ENCODE measurements around the gene MRPS6. TPM values are rescaled to one million over a fixed set of nuclear protein-coding genes. Genes with fewer than 3 reads are reported as not detected.

MRPS6 gene
- total RNA-seq, 1 experiment from 2014 or later, result 43.5 TPM

DNA sequence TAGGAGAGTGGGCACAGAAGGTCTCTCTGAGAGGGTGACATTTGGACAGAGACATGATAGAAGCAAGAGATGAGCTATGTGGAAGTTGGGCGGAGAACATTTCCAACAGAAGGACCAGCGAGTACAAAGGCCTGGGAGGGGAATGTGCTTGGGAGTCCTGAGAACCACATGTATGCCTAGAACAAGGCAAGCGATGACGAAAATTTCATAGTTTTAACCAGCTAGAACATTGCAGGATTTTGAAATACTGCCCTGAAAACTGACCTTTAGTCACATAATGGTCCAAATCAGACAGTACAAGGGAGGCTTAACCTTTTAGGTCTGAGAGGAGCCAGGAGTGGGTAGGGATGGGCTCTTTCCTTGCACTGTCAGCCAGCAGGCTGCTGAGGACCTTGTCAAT is 68.0 kb downstream of the MRPS6 start:
- CTCF ChIA-PET, result no interaction called here
- H3K36me3 Mint-ChIP-seq (ENCODE audit: insufficient read depth, unreplicated experiment), result peaks cover 25% of the 10 kb centered on the region
- H3K27ac Mint-ChIP-seq (ENCODE audit: unreplicated experiment), result no peak overlapping the region
- intact Hi-C loops (cut with micrococcal nuclease; ENCODE audit: unreplicated experiment), result no loop called here
- no TSS peak for BruUV-seq (replicated peaks)
- DNase-seq, result no peak
- TF ChIP-seq, protein P1, sequence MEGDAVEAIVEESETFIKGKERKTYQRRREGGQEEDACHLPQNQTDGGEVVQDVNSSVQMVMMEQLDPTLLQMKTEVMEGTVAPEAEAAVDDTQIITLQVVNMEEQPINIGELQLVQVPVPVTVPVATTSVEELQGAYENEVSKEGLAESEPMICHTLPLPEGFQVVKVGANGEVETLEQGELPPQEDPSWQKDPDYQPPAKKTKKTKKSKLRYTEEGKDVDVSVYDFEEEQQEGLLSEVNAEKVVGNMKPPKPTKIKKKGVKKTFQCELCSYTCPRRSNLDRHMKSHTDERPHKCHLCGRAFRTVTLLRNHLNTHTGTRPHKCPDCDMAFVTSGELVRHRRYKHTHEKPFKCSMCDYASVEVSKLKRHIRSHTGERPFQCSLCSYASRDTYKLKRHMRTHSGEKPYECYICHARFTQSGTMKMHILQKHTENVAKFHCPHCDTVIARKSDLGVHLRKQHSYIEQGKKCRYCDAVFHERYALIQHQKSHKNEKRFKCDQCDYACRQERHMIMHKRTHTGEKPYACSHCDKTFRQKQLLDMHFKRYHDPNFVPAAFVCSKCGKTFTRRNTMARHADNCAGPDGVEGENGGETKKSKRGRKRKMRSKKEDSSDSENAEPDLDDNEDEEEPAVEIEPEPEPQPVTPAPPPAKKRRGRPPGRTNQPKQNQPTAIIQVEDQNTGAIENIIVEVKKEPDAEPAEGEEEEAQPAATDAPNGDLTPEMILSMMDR (IDR thresholded peaks at IDR 0.05; ENCODE audit: unreplicated experiment), result no peak
- H3K27me3 Mint-ChIP-seq (ENCODE audit: unreplicated experiment), result no peaks in the 10 kb centered on the region
- peaks cover 3% of the 10 kb centered on the region for H3K9me3 Mint-ChIP-seq (ENCODE audit: low read depth, unreplicated experiment)
- H3K4me3 Mint-ChIP-seq (ENCODE audit: low read depth, unreplicated experiment), result no peak overlapping the region
- H3K4me1 Mint-ChIP-seq (ENCODE audit: low read depth, unreplicated experiment), result no peaks in the 10 kb centered on the region

DNA sequence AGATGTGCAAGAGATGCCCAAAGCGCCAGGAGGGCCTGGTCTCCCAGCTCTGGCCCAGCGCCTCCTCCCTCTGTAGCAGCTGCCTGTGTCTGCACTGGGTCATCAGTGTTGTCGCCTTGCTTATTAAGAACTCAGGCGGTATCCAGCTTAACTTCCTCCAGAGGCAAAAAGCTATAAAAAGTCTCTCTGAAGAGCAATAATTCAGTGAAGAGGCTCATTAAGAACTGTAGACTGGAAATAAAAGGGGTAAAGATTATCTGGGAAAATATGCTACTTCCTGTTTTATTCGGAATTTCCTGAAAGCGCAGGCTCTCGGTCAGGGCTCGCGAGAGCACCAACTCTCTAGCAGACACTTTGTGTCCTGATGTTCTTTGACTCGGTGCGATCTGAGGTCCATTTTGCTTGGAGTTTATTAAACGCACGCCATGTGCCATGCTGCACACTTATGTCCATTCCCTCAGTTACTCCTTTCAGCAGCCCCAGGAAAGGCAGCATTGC is 70.4 kb downstream of the MRPS6 start:
- no TSS peak for BruUV-seq (replicated peaks)
- Mint-ChIP-seq H3K27ac (ENCODE audit: unreplicated experiment) (no peak overlapping the region), H3K27me3 (ENCODE audit: unreplicated experiment) (no peaks in the 10 kb centered on the region), H3K36me3 (ENCODE audit: insufficient read depth, unreplicated experiment) (peaks cover 25% of the 10 kb centered on the region), H3K9me3 (ENCODE audit: low read depth, unreplicated experiment) (peaks cover 3% of the 10 kb centered on the region), H3K4me3 (ENCODE audit: low read depth, unreplicated experiment) (no peak overlapping the region), H3K4me1 (ENCODE audit: low read depth, unreplicated experiment) (peaks cover 12% of the 10 kb centered on the region)
- DNase-seq, result no peak
- intact Hi-C loops (cut with micrococcal nuclease; ENCODE audit: unreplicated experiment), result no loop called here
- CTCF ChIA-PET, result no interaction called here
- TF ChIP-seq, protein P1 (IDR thresholded peaks at IDR 0.05; ENCODE audit: unreplicated experiment), result no peak

DNA sequence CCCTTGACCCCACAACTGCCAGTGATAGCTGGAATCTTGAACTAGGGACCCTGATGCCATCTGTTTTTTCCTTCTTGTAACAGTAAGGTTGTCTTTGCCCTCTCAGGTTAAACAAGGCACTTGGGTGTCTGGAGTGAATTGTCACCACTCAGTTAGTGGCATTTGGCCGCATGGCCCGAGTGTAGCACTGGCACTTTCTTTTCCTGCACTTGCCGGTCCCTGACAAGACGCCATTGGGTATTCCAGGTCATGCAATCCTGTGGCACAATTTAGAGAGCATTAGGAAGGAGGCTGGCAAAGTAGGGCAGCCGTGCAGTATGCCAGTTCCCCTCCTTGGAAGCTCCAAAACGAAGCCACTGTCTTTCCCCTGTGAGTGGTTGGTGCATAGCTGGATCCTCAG is 70.8 kb downstream of the MRPS6 start:
- Mint-ChIP-seq H3K36me3 (ENCODE audit: insufficient read depth, unreplicated experiment) (peaks cover 25% of the 10 kb centered on the region), H3K27ac (ENCODE audit: unreplicated experiment) (no peak overlapping the region), H3K4me3 (ENCODE audit: low read depth, unreplicated experiment) (no peak overlapping the region), H3K27me3 (ENCODE audit: unreplicated experiment) (no peaks in the 10 kb centered on the region), H3K9me3 (ENCODE audit: low read depth, unreplicated experiment) (peaks cover 3% of the 10 kb centered on the region), H3K4me1 (ENCODE audit: low read depth, unreplicated experiment) (peaks cover 12% of the 10 kb centered on the region)
- no TSS peak for BruUV-seq (replicated peaks)
- CTCF ChIA-PET, result no interaction called here
- TF ChIP-seq, protein P1 (IDR thresholded peaks at IDR 0.05; ENCODE audit: unreplicated experiment), result no peak
- intact Hi-C loops (cut with micrococcal nuclease; ENCODE audit: unreplicated experiment), result no loop called here
- no peak for DNase-seq

DNA sequence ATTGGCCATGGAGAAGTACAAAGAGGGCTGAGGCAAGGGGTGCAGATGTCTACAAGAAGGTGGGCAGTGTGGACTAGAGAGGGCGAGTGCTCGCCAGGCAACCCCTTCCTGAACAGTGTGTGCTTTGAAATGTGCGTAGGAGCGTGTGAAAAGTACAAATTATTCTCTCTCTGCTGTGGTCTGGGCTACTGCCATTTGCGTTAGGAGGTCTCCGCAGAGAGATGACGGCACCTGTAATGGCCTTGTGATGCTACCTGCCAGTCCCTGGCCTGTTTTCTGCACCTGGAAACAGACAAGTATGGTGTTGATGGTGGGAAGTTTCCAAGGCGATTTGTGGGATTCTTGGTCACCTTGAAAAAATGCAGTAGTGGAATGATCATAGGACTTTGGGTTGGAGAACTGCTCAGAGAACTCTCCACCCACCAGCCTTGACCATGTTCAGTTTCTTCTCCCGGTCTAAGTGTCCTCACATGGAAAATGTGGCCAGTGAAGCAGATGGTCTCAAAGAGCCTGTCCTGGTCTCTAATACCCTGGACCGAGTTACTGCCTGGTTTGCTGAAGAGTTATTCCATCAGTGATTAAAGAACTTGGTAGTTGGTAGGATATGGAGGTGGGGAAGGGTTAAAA is 74.5 kb downstream of the MRPS6 start:
- Mint-ChIP-seq H3K4me1 (ENCODE audit: low read depth, unreplicated experiment) (peaks cover 12% of the 10 kb centered on the region), H3K9me3 (ENCODE audit: low read depth, unreplicated experiment) (no peaks in the 10 kb centered on the region), H3K4me3 (ENCODE audit: low read depth, unreplicated experiment) (no peak overlapping the region), H3K36me3 (ENCODE audit: insufficient read depth, unreplicated experiment) (peaks cover 13% of the 10 kb centered on the region), H3K27me3 (ENCODE audit: unreplicated experiment) (no peaks in the 10 kb centered on the region), H3K27ac (ENCODE audit: unreplicated experiment) (no peak overlapping the region)
- intact Hi-C loops (cut with micrococcal nuclease; ENCODE audit: unreplicated experiment), result no loop called here
- BruUV-seq (replicated peaks), result no TSS peak
- DNase-seq, result no peak
- CTCF ChIA-PET, result no interaction called here
- TF ChIP-seq, protein P1 (IDR thresholded peaks at IDR 0.05; ENCODE audit: unreplicated experiment), result no peak

Measured in Calu3 (cell line).